Body of pancreas (tissue), 4 donors: ENCODE data around the gene NELFE. TPM values are rescaled to one million over a fixed set of nuclear protein-coding genes. Genes with fewer than 3 reads are reported as not detected.
A peak's percentile ranks its signal among the peaks of the same experiment; 100 is the strongest.

ENCODE experiments used
- ATAC-seq: fragments of 150-250 bp; one replicate; pipeline ENCODE4 v1.9.1; 2016
- DNase-seq, 4 donors: peaks; one replicate each; pipeline ENCODE4 v3.0.0-alpha.2; 2019
- H3K27ac ChIP-seq, 4 donors: fragments of 200-600 bp; sonication (generic); 1 replicate in 3 of 4; 2 replicates in 1 of 4; pipeline versions ENCODE4 v1.5.1 to v1.6.1; 2016 to 2019; ENCODE audit warnings: mild to moderate bottlenecking in 1 of 4, mixed read lengths in 1 of 4, moderate library complexity in 1 of 4
- H3K27me3 ChIP-seq, 2 donors: fragments of 200-600 bp; sonication (generic); one replicate each; pipeline ENCODE4 v1.6.0; 2016; ENCODE audit warnings: mild to moderate bottlenecking in 1 of 2
- H3K36me3 ChIP-seq, 2 donors: fragments of 200-600 bp; sonication (generic); replicated peaks in 1 of 2; 2 replicates each; pipeline ENCODE4 v1.5.1; 2016; ENCODE audit warnings: low read depth in 2 of 2; ENCODE audit not compliant: insufficient read depth in 1 of 2
- H3K4me1 ChIP-seq: fragments of 200-600 bp; sonication (generic); one replicate; pipeline ENCODE4 v1.6.0; 2016
- H3K4me3 ChIP-seq, 2 donors: fragments of 200-600 bp; sonication (generic); 1 replicate in 1 of 2; 2 replicates in 1 of 2; pipeline ENCODE4 v1.5.1; 2016 to 2019
- H3K9me3 ChIP-seq, 3 donors: fragments of 200-600 bp; sonication (generic); 1 replicate in 2 of 3; 2 replicates in 1 of 3; pipeline ENCODE4 v1.5.1; 2016
- POLR2A ChIP-seq, 3 donors: fragments of 450-650 bp; IDR thresholded peaks; one replicate each; pipeline ENCODE4 v1.6.1; 2016; ENCODE audit warnings: antibody characterized with exemption in 3 of 3, mild to moderate bottlenecking in 2 of 3
- WGBS, 2 donors: methylation state at CpG; one replicate each; pipeline ENCODE4 v1.1.5; 2017; 5-methylcytosine and 5-hydroxymethylcytosine counted together
- intact Hi-C: fragments of 100-400 bp; cut with DNase I; formaldehyde crosslinking; loops from one replicate; pipeline ENCODE4 v1.15.1; 2023
- total RNA-seq, 2 donors: library from RNA; depleted of rRNA; stranded (reverse); fragments of >200 nt; gene quantifications; one replicate each; pipeline ENCODE4 v1.1.0, GENCODE V29; 2016
- TF ChIP-seq, protein P1 (sequence below), 7 experiments: fragments of 450-650 bp in 4 of 7; fragments of 200-600 bp in 3 of 7; sonication (generic) in 3 of 7; IDR thresholded peaks; one replicate each; pipeline ENCODE4 v1.5.1; 2016 to 2019; ENCODE audit warnings: antibody characterized with exemption in 7 of 7

Gene NELFE
- total RNA-seq, 2 donors from 2014 or later = 38.9 to 39.9 TPM

DNA sequence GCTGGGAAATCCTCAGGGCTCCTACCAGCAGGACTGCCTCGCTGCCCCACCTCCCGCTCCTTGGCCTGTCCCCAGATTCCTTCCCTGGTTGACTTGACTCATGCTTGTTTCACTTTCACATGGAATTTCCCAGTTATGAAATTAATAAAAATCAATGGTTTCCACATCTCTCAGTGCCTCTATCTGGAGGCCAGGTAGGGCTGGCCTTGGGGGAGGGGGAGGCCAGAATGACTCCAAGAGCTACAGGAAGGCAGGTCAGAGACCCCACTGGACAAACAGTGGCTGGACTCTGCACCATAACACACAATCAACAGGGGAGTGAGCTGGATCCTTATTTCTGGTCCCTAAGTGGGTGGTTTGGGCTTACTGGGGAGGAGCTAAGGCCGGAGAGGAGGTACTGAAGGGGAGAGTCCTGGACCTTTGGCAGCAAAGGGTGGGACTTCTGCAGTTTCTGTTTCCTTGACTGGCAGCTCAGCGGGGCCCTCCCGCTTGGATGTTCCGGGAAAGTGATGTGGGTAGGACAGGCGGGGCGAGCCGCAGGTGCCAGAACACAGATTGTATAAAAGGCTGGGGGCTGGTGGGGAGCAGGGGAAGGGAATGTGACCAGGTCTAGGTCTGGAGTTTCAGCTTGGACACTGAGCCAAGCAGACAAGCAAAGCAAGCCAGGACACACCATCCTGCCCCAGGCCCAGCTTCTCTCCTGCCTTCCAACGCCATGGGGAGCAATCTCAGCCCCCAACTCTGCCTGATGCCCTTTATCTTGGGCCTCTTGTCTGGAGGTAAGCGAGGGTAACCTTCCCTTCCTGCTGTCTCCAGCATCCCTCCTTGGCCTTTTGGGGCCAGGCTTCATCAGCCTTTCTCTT, 13.0 kb downstream of the NELFE start, which contains the start of gene CFB:
TSS of gene CFB (plus strand) at position 589 of the 863 bp plus-strand sequence. CDS start at position 716, 127 bp downstream.
- H3K27me3 ChIP-seq = no peaks in the 10 kb centered on the region
- no peak within 1 kb of the TSS for H3K4me3 ChIP-seq
- 31 to 36% methylated on average over 8 to 11 of the region's 11 CpGs for WGBS, 2 donors
- intact Hi-C loops = no loop called here
- ATAC-seq = peak; percentile 87
- H3K27ac ChIP-seq = peak within 1 kb of the TSS; percentile 86 to 88 (median 87)
- TF ChIP-seq, protein P1, sequence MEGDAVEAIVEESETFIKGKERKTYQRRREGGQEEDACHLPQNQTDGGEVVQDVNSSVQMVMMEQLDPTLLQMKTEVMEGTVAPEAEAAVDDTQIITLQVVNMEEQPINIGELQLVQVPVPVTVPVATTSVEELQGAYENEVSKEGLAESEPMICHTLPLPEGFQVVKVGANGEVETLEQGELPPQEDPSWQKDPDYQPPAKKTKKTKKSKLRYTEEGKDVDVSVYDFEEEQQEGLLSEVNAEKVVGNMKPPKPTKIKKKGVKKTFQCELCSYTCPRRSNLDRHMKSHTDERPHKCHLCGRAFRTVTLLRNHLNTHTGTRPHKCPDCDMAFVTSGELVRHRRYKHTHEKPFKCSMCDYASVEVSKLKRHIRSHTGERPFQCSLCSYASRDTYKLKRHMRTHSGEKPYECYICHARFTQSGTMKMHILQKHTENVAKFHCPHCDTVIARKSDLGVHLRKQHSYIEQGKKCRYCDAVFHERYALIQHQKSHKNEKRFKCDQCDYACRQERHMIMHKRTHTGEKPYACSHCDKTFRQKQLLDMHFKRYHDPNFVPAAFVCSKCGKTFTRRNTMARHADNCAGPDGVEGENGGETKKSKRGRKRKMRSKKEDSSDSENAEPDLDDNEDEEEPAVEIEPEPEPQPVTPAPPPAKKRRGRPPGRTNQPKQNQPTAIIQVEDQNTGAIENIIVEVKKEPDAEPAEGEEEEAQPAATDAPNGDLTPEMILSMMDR (IDR thresholded peaks at IDR 0.05) = no peak
- TF ChIP-seq POLR2A (IDR thresholded peaks at IDR 0.05) = peak in 2 of 3 donors; percentile 71 to 83
- no peaks in the 10 kb centered on the region for H3K9me3 ChIP-seq
- H3K36me3 ChIP-seq = no peaks in the 10 kb centered on the region
- DNase-seq = peak; percentile 66 to 91 (median 79)
- peaks cover 16% of the 10 kb centered on the region for H3K4me1 ChIP-seq

DNA sequence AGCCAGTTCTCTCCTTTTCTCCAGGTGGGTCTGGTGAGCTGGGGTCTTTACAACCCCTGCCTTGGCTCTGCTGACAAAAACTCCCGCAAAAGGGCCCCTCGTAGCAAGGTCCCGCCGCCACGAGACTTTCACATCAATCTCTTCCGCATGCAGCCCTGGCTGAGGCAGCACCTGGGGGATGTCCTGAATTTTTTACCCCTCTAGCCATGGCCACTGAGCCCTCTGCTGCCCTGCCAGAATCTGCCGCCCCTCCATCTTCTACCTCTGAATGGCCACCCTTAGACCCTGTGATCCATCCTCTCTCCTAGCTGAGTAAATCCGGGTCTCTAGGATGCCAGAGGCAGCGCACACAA, 13.6 kb downstream of the NELFE start:
- no peak for ATAC-seq
- Histone ChIP-seq H3K4me3 (no peak overlapping the region), H3K36me3 (no peaks in the 10 kb centered on the region), H3K27ac (peak overlapping the region; percentile 86 to 88 (median 87)), H3K27me3 (no peaks in the 10 kb centered on the region), H3K4me1 (peaks cover 21% of the 10 kb centered on the region), H3K9me3 (no peaks in the 10 kb centered on the region)
- DNase-seq = no peak
- intact Hi-C loops = no loop called here
- 65 to 71% methylated on average over 9 of the region's 9 CpGs for WGBS, 2 donors
- TF ChIP-seq, protein P1 (IDR thresholded peaks at IDR 0.05) = no peak
- TF ChIP-seq POLR2A (IDR thresholded peaks at IDR 0.05) = no peak

DNA sequence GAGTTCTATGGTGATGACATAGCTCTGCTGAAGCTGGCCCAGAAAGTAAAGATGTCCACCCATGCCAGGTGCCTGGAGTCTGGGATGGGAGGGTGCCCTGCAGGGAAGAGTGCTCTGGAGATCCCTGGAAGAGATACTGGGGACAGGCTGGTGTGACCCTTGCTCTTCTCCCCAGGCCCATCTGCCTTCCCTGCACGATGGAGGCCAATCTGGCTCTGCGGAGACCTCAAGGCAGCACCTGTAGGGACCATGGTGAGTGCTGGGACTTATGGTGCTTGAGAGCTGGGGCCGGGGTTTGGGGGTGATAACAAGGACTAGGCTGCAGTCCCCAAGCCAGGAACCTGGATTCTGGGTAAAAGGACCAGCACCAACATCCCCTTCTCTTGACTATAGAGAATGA, 15.0 kb downstream of the NELFE start:
- Histone ChIP-seq H3K27me3 (no peaks in the 10 kb centered on the region), H3K27ac (no peak overlapping the region), H3K4me1 (peaks cover 22% of the 10 kb centered on the region), H3K4me3 (no peak overlapping the region), H3K9me3 (no peaks in the 10 kb centered on the region), H3K36me3 (no peaks in the 10 kb centered on the region)
- DNase-seq = no peak
- no peak for TF ChIP-seq POLR2A (IDR thresholded peaks at IDR 0.05)
- TF ChIP-seq, protein P1 (IDR thresholded peaks at IDR 0.05) = no peak
- 66% methylated on average over 3 of the region's 3 CpGs; no CpG with 5 or more reads in 1 of the 2 donors for WGBS, 2 donors
- no peak for ATAC-seq
- intact Hi-C loops = no loop called here

DNA sequence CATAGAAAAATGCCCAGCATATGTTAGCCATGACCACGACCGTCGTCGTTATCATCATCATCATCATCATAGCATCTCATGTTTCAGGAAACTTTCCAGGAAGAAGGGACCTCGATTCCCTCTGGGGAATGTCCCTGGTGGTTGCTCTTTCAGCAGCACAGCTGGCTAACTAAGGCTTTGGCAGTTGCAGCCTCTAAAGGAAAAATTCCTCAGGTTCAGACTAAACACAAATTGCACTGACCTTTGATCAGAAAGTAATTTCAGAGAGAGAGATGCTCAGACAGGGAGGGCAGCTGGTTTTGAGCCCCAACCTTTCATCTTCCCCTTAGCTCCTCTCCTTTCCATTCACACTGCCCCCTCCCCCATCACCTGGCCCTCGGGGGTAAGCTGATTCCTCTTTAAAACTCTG, 18.5 kb downstream of the NELFE start:
- no peak overlapping the region for H3K27ac ChIP-seq
- no peaks in the 10 kb centered on the region for H3K27me3 ChIP-seq
- peaks cover 13% of the 10 kb centered on the region for H3K4me1 ChIP-seq
- TF ChIP-seq, protein P1 (IDR thresholded peaks at IDR 0.05) = no peak
- no peak for TF ChIP-seq POLR2A (IDR thresholded peaks at IDR 0.05)
- intact Hi-C loops = no loop called here
- WGBS, 2 donors = 8 to 9% methylated on average over 6 of the region's 6 CpGs
- H3K4me3 ChIP-seq = no peak overlapping the region
- DNase-seq (no peak), ATAC-seq (peak; percentile 22)
- H3K36me3 ChIP-seq = no peaks in the 10 kb centered on the region
- no peaks in the 10 kb centered on the region for H3K9me3 ChIP-seq
